ENCODE results near the gene GSK3B.

GSK3B gene

DNA sequence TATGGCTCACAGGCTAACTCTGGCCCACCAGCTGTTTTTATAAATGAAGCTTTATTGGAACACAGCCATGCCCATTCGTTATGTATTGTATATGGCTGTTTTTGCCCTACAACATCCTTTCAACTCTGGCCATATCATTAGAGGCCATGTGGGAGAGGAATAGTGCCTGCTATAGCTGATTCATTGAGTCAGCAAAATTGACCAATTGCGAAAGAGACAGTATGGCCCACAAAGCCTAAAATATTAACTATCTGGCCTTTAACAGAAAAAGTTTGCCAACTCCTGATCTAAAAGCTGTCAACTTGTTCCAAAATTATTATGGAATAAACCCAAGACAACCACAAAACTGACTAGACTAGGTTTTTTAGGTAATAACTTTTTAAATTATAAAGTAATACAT is 311.0 kb downstream of the GSK3B start:
- no peak overlapping the region for H2AFZ ChIP-seq (ENCODE audit: low read depth, low read length)
- H3K4me2 ChIP-seq (ENCODE audit: insufficient read depth, low read length) = no peak overlapping the region
- H3K4me3 ChIP-seq (ENCODE audit: low read depth in 1 of 2, low read length in 2 of 2) = no peak overlapping the region
- H3K9ac ChIP-seq (ENCODE audit: low read depth, low read length) = no peak overlapping the region
- H4K20me1 ChIP-seq (ENCODE audit: insufficient read depth, low read length) = no peaks in the 10 kb centered on the region
- no peak for DNase-seq
- no peaks in the 10 kb centered on the region for H3K79me2 ChIP-seq (ENCODE audit: insufficient read depth, low read length)
- H3K27me3 ChIP-seq (ENCODE audit: insufficient read depth, low read length, poor library complexity) = no peaks in the 10 kb centered on the region
- no peak for ATAC-seq (ENCODE audit: insufficient read depth, low read depth)
- TF ChIP-seq, protein P1, sequence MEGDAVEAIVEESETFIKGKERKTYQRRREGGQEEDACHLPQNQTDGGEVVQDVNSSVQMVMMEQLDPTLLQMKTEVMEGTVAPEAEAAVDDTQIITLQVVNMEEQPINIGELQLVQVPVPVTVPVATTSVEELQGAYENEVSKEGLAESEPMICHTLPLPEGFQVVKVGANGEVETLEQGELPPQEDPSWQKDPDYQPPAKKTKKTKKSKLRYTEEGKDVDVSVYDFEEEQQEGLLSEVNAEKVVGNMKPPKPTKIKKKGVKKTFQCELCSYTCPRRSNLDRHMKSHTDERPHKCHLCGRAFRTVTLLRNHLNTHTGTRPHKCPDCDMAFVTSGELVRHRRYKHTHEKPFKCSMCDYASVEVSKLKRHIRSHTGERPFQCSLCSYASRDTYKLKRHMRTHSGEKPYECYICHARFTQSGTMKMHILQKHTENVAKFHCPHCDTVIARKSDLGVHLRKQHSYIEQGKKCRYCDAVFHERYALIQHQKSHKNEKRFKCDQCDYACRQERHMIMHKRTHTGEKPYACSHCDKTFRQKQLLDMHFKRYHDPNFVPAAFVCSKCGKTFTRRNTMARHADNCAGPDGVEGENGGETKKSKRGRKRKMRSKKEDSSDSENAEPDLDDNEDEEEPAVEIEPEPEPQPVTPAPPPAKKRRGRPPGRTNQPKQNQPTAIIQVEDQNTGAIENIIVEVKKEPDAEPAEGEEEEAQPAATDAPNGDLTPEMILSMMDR (IDR thresholded peaks at IDR 0.05; ENCODE audit: borderline replicate concordance, extremely low read depth, low read length, poor library complexity, severe bottlenecking) = no peak
- no peak for TF ChIP-seq EZH2 (IDR thresholded peaks at IDR 0.05; ENCODE audit: borderline replicate concordance, low read depth, low read length, severe bottlenecking)
- H3K27ac ChIP-seq (ENCODE audit: low read length) = no peak overlapping the region
- H3K9me3 ChIP-seq (ENCODE audit: insufficient read depth, low read length, severe bottlenecking) = no peaks in the 10 kb centered on the region
- no peaks in the 10 kb centered on the region for H3K4me1 ChIP-seq (ENCODE audit: insufficient read depth, low read length)
- H3K36me3 ChIP-seq (ENCODE audit: insufficient read depth, low read length) = no peaks in the 10 kb centered on the region

DNA sequence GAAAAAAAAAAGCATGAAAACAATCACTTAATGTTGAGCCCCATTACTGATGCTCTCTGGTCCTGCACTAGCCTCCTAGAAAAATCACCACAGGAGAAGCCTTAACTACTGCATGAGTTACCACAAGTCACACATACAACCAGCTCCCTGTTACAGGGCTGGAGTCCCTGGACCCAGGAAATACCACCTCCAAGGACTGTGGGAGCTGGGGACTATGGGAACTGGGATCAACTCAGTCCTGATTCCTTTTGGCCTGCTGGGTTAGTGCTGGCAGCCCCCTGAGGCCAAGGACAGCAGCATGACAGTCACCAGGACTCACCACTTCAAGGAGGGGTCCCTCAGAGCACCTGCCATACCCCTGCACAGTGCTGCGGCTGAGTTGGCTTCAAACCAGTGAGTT is 311.8 kb downstream of the GSK3B start:
- no peak overlapping the region for H3K27ac ChIP-seq (ENCODE audit: low read length)
- ATAC-seq (ENCODE audit: insufficient read depth, low read depth) = no peak
- H3K9ac ChIP-seq (ENCODE audit: low read depth, low read length) = no peak overlapping the region
- no peaks in the 10 kb centered on the region for H3K36me3 ChIP-seq (ENCODE audit: insufficient read depth, low read length)
- H3K4me2 ChIP-seq (ENCODE audit: insufficient read depth, low read length) = no peak overlapping the region
- no peaks in the 10 kb centered on the region for H3K79me2 ChIP-seq (ENCODE audit: insufficient read depth, low read length)
- no peak overlapping the region for H3K4me3 ChIP-seq (ENCODE audit: low read depth in 1 of 2, low read length in 2 of 2)
- TF ChIP-seq, protein P1 (IDR thresholded peaks at IDR 0.05; ENCODE audit: borderline replicate concordance, extremely low read depth, low read length, poor library complexity, severe bottlenecking) = no peak
- TF ChIP-seq EZH2 (IDR thresholded peaks at IDR 0.05; ENCODE audit: borderline replicate concordance, low read depth, low read length, severe bottlenecking) = no peak
- no peak for DNase-seq
- no peak overlapping the region for H2AFZ ChIP-seq (ENCODE audit: low read depth, low read length)
- no peaks in the 10 kb centered on the region for H3K27me3 ChIP-seq (ENCODE audit: insufficient read depth, low read length, poor library complexity)
- H4K20me1 ChIP-seq (ENCODE audit: insufficient read depth, low read length) = no peaks in the 10 kb centered on the region
- no peaks in the 10 kb centered on the region for H3K9me3 ChIP-seq (ENCODE audit: insufficient read depth, low read length, severe bottlenecking)
- H3K4me1 ChIP-seq (ENCODE audit: insufficient read depth, low read length) = no peaks in the 10 kb centered on the region

DNA sequence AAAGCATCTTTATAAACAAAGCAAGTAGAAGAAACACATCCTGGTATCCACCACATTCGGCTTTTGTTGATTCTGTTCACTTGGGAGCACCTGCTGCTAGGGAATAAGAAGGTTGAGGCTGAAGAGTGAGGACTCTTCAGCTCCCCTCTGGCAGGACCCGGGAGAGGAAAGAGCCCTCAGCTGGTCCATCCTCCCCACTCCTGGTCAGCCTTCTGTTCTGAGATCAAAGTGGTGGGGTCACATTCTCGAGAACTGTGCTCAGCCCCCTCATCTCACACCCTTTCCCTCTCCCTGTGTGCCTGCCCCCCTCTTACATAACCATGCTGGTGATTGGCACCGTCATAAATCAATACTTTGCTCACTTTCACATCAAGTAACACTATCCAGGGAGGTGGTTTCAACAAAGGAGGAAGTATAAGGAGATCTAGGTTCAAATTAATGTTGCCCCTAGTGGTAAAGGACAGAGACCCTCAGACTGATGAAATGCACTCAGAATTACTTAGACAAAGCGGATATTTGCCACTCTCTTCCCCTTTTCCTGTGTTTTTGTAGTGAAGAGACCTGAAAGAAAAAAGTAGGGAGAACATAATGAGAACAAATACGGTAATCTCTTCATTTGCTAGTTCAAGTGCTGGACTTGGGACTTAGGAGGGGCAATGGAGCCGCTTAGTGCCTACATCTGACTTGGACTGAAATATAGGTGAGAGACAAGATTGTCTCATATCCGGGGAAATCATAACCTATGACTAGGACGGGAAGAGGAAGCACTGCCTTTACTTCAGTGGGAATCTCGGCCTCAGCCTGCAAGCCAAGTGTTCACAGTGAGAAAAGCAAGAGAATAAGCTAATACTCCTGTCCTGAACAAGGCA is 312.7 kb downstream of the GSK3B start, which contains the start of gene NR1I2:
NR1I2 (plus strand) TSS at position 772 of the 869 bp plus-strand sequence.
- no peak for TF ChIP-seq EZH2 (IDR thresholded peaks at IDR 0.05; ENCODE audit: borderline replicate concordance, low read depth, low read length, severe bottlenecking)
- TF ChIP-seq, protein P1 (IDR thresholded peaks at IDR 0.05; ENCODE audit: borderline replicate concordance, extremely low read depth, low read length, poor library complexity, severe bottlenecking) = peak; percentile 16
- Histone ChIP-seq H3K4me3 (ENCODE audit: low read depth in 1 of 2, low read length in 2 of 2) (no peak within 1 kb of the TSS), H3K27me3 (ENCODE audit: insufficient read depth, low read length, poor library complexity) (no peaks in the 10 kb centered on the region), H3K27ac (ENCODE audit: low read length) (no peak within 1 kb of the TSS), H3K4me2 (ENCODE audit: insufficient read depth, low read length) (no peak within 1 kb of the TSS), H3K9ac (ENCODE audit: low read depth, low read length) (no peak within 1 kb of the TSS), H3K4me1 (ENCODE audit: insufficient read depth, low read length) (no peaks in the 10 kb centered on the region), H3K9me3 (ENCODE audit: insufficient read depth, low read length, severe bottlenecking) (no peaks in the 10 kb centered on the region), H3K79me2 (ENCODE audit: insufficient read depth, low read length) (no peaks in the 10 kb centered on the region), H4K20me1 (ENCODE audit: insufficient read depth, low read length) (no peaks in the 10 kb centered on the region), H2AFZ (ENCODE audit: low read depth, low read length) (no peak within 1 kb of the TSS), H3K36me3 (ENCODE audit: insufficient read depth, low read length) (no peaks in the 10 kb centered on the region)
- ATAC-seq (ENCODE audit: insufficient read depth, low read depth) = no peak
- no peak for DNase-seq

All from DND-41 (cell line).